Left ventricle myocardium inferior (tissue), 1 donor: Measurements from ENCODE around the gene MRPL57. TPM values are rescaled to one million over a fixed set of nuclear protein-coding genes. Genes with fewer than 3 reads are reported as not detected.
A peak's percentile ranks its signal among the peaks of the same experiment; 100 is the strongest.
"Not testable (repeated sequence)": the region's sequence is repeated elsewhere in the genome, so short reads cannot be mapped to it uniquely, and the experiment has no call there.

Experiments used
- DNase-seq: peaks from one replicate; pipeline ENCODE4 v3.0.0-alpha.2; 2020
- H3K27ac ChIP-seq: fragments of 200-600 bp; replicated peaks from 2 replicates; pipeline ENCODE4 v1.8.0; 2021
- H3K27me3 ChIP-seq: fragments of 200-600 bp; 2 replicates; pipeline ENCODE4 v1.8.0; 2021; ENCODE audit warnings: low read depth
- H3K36me3 ChIP-seq: fragments of 200-600 bp; 2 replicates; pipeline ENCODE4 v1.8.0; 2021
- H3K4me1 ChIP-seq: fragments of 200-600 bp; 2 replicates; pipeline ENCODE4 v1.8.0; 2021
- H3K4me3 ChIP-seq: fragments of 200-600 bp; 2 replicates; pipeline ENCODE4 v1.8.0; 2021; ENCODE audit warnings: mild to moderate bottlenecking, moderate library complexity
- H3K9me3 ChIP-seq: fragments of 200-600 bp; replicated peaks from 2 replicates; pipeline ENCODE4 v1.8.0; 2021
- CTCF ChIP-seq: fragments of 200-600 bp; IDR thresholded peaks from 2 replicates; pipeline ENCODE4 v1.8.0; 2021; ENCODE audit warnings: antibody characterized with exemption, mild to moderate bottlenecking, borderline replicate concordance
- intact Hi-C: fragments of 100-400 bp; cut with micrococcal nuclease; formaldehyde crosslinking; loops from one replicate; pipeline ENCODE4 v1.11.0; 2022
- total RNA-seq: library from RNA; stranded (reverse); fragmentation: NEBNext Ultra II Directional; extraction: Animal tissue kit (Norgen Biotek cat#: 25700); gene quantifications from one replicate; pipeline ENCODE4 v1.2.1, GENCODE V29; 2021
- donor health status: DM: no; HTN: yes; CAD: no; lungs with severe emphysema.

MRPL57 gene
- total RNA-seq, 1 donor from 2014 or later, result 24.6 TPM

DNA sequence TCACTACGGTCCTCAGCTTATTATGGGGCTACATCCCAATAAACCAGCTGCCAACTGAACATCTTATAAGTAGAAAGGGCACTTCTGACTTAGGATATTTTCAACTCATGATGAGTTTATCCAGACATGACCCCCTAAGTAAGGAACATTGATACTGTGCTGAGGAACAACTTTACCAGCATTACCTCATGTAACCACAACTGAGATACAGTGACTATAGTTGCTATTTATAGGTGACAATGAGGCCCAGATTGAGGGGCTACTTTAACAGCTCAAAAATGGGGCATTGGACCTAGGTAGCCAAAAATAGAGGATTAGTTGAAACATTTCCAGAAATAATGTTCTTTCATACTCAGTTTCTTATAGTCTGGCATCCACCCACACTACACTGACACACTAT is 26.9 kb upstream of the MRPL57 start:
- H3K4me1 ChIP-seq, result peaks cover 25% of the 10 kb centered on the region
- TF ChIP-seq CTCF, result no peak
- H3K36me3 ChIP-seq, result peaks cover 34% of the 10 kb centered on the region
- no peaks in the 10 kb centered on the region for H3K9me3 ChIP-seq
- peak overlapping the region; percentile 57 for H3K27ac ChIP-seq
- no peak overlapping the region for H3K4me3 ChIP-seq
- no peaks in the 10 kb centered on the region for H3K27me3 ChIP-seq
- intact Hi-C loops, result no loop called here
- DNase-seq, result no peak

- peaks cover 25% of the 10 kb centered on the region for H3K4me1 ChIP-seq
- intact Hi-C loops, result no loop called here
- no peaks in the 10 kb centered on the region for H3K9me3 ChIP-seq
- DNase-seq, result no peak
- TF ChIP-seq CTCF, result no peak
- H3K27me3 ChIP-seq, result no peaks in the 10 kb centered on the region
- no peak overlapping the region for H3K4me3 ChIP-seq
- H3K27ac ChIP-seq, result peak overlapping the region; percentile 57
- H3K36me3 ChIP-seq, result peaks cover 34% of the 10 kb centered on the region
These were observed 26.4 kb upstream of the MRPL57 start for GRCh38 chr13:21150013-21150412.

DNA sequence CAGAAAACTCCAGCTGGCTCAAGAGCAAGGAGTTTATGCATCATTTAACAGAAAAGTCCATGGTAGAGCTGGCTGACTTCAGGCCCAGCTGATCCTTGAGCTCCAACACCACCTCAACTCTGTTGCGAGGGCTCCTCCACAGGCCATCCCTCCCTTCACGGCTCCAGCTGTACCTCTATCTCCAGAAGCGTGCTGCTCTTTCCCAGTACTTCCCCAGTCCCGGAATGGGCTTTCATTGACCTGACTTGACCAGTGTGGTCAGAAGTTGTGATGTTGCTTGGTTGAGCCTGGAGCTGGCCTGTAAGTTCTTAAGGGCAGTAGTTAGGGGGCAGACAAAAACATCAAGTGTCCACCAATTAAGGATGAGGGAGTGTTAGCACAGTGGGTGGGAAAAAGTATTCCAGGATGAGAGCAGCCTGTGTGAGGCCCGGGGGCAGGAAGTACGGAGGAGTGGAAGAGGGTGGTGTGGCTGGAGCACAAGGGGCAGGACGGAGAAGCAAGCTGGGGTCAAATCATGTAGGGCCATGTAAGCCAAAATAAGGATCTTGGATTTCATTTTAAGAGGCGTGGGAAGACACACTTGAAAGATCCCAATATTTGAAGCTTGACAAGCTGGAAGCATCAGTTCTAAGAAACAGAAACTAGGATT is 24.1 kb upstream of the MRPL57 start:
- H3K27me3 ChIP-seq, result no peaks in the 10 kb centered on the region
- DNase-seq, result no peak
- peaks cover 12% of the 10 kb centered on the region for H3K36me3 ChIP-seq
- H3K27ac ChIP-seq, result no peak overlapping the region
- no peaks in the 10 kb centered on the region for H3K9me3 ChIP-seq
- H3K4me3 ChIP-seq, result no peak overlapping the region
- TF ChIP-seq CTCF, result no peak
- intact Hi-C loops, result no loop called here
- H3K4me1 ChIP-seq, result peaks cover 19% of the 10 kb centered on the region

- intact Hi-C loops, result no loop called here
- no peak for TF ChIP-seq CTCF
- no peak for DNase-seq
- Histone ChIP-seq H3K36me3 (no peaks in the 10 kb centered on the region), H3K4me1 (no peaks in the 10 kb centered on the region), H3K27me3 (no peaks in the 10 kb centered on the region), H3K9me3 (no peaks in the 10 kb centered on the region), H3K27ac (no peak overlapping the region), H3K4me3 (no peak overlapping the region)
These were observed 11.8 kb upstream of the MRPL57 start for GRCh38 chr13:21164631-21165030.

GRCh38 chr13:21165606-21166005 is 10.9 kb upstream of the MRPL57 start:
- H3K27ac ChIP-seq, H3K4me1 ChIP-seq, H3K27me3 ChIP-seq, H3K36me3 ChIP-seq, H3K9me3 ChIP-seq, DNase-seq, intact Hi-C loops, H3K4me3 ChIP-seq: not testable (repeated sequence)

GRCh38 chr13:21171420-21171819 is 5.0 kb upstream of the MRPL57 start:
- intact Hi-C loops, result no loop called here
- H3K4me1 ChIP-seq, result peaks cover 10% of the 10 kb centered on the region
- no peaks in the 10 kb centered on the region for H3K27me3 ChIP-seq
- no peaks in the 10 kb centered on the region for H3K36me3 ChIP-seq
- no peak overlapping the region for H3K27ac ChIP-seq
- no peak for DNase-seq
- TF ChIP-seq CTCF, result no peak
- no peaks in the 10 kb centered on the region for H3K9me3 ChIP-seq
- H3K4me3 ChIP-seq, result no peak overlapping the region

GRCh38 chr13:21173767-21174166 is 2.7 kb upstream of the MRPL57 start:
- H3K36me3 ChIP-seq, H3K27me3 ChIP-seq, H3K9me3 ChIP-seq, DNase-seq, intact Hi-C loops, H3K4me3 ChIP-seq, H3K27ac ChIP-seq: not testable (repeated sequence)
- peaks cover 28% of the 10 kb centered on the region for H3K4me1 ChIP-seq
